ENCODE data around the gene DOC2A. TPM values are rescaled to one million over a fixed set of nuclear protein-coding genes. Genes with fewer than 3 reads are reported as not detected.

Gene DOC2A
- total and polyA plus RNA-seq, 12 donors, result 0.27 to 2.7 (median 0.55) TPM; not detected in 6

GRCh38 chr16:30006659-30007377 is 4.0 kb downstream of the DOC2A start:
- no peak overlapping the region for H3K27ac ChIP-seq
- ATAC-seq, result no peak
- no peak for TF ChIP-seq CTCF (IDR thresholded peaks at IDR 0.05)
- H3K27me3 ChIP-seq, result peaks cover 19 to 41% (median 38%) of the 10 kb centered on the region in 7 donors
- no peaks in the 10 kb centered on the region for H3K9me3 ChIP-seq
- H3K36me3 ChIP-seq, result peaks cover 0 to 30% (median 0%) of the 10 kb centered on the region in 9 donors
- intact Hi-C loops (cut with DNase I), result loop anchor here in 5 of 10 donors (5.0 to 10.0 kb wide), 5 partner anchors 80 to 302 kb away; partner anchors contain the start of genes KCTD13 (in 4 of the 5) and CDIPT (in 2 of the 5)
- no peak for DNase-seq
- WGBS, 2 donors, result 80 to 88% methylated on average over 34 of the region's 34 CpGs
- peaks cover 3 to 26% (median 17%) of the 10 kb centered on the region in 9 donors for H3K4me1 ChIP-seq
- H3K4me3 ChIP-seq, result no peak overlapping the region

GRCh38 chr16:30006095-30006473 is 4.7 kb downstream of the DOC2A start:
- 87 to 91% methylated on average over 18 of the region's 18 CpGs for WGBS, 2 donors
- ATAC-seq, result peak in 2 of 8 donors; percentile 5 to 10

GRCh38 chr16:30005341-30006094 is 5.3 kb downstream of the DOC2A start:
- 59 to 65% methylated on average over 35 of the region's 35 CpGs for WGBS, 2 donors
- DNase-seq (no peak), ATAC-seq (peak in 7 of 8 donors; percentile 42 to 73 (median 66))
- H3K4me1 ChIP-seq, result peaks cover 0 to 13% (median 4%) of the 10 kb centered on the region in 9 donors
- TF ChIP-seq CTCF (IDR thresholded peaks at IDR 0.05), result peak; percentile 77 to 88 (median 84)
- peaks cover 13 to 28% (median 25%) of the 10 kb centered on the region in 7 donors for H3K27me3 ChIP-seq
- H3K4me3 ChIP-seq, result no peak overlapping the region
- intact Hi-C loops (cut with DNase I), result loop anchor here in 5 of 10 donors (5.0 to 10.0 kb wide), 5 partner anchors 78 to 301 kb away; partner anchors contain the start of genes KCTD13 (in 4 of the 5) and CDIPT (in 2 of the 5)
- H3K27ac ChIP-seq, result no peak overlapping the region
- peaks cover 0 to 43% (median 4%) of the 10 kb centered on the region in 9 donors for H3K36me3 ChIP-seq
- no peaks in the 10 kb centered on the region for H3K9me3 ChIP-seq

More at GRCh38 chr16:30006095-30006473, 4.7 kb downstream of the DOC2A start:
- H3K4me3 ChIP-seq, result no peak overlapping the region
- DNase-seq, result no peak
- intact Hi-C loops (cut with DNase I), result loop anchor here in 5 of 10 donors (5.0 to 10.0 kb wide), 5 partner anchors 79 to 301 kb away; partner anchors contain the start of genes KCTD13 (in 4 of the 5) and CDIPT (in 2 of the 5)
- H3K27ac ChIP-seq, result no peak overlapping the region
- H3K27me3 ChIP-seq, result peaks cover 19 to 33% (median 30%) of the 10 kb centered on the region in 7 donors
- no peaks in the 10 kb centered on the region for H3K9me3 ChIP-seq
- peaks cover 3 to 19% (median 10%) of the 10 kb centered on the region in 9 donors for H3K4me1 ChIP-seq
- peaks cover 0 to 37% (median 0%) of the 10 kb centered on the region in 9 donors for H3K36me3 ChIP-seq
- TF ChIP-seq CTCF (IDR thresholded peaks at IDR 0.05), result no peak

- Histone ChIP-seq H3K36me3 (peaks cover 0 to 50% (median 4%) of the 10 kb centered on the region in 9 donors), H3K27ac (no peak overlapping the region), H3K9me3 (no peaks in the 10 kb centered on the region), H3K4me3 (no peak overlapping the region), H3K27me3 (peaks cover 7 to 21% (median 18%) of the 10 kb centered on the region in 7 donors), H3K4me1 (peaks cover 0 to 7% (median 0%) of the 10 kb centered on the region in 9 donors)
- TF ChIP-seq CTCF (IDR thresholded peaks at IDR 0.05), result no peak
- ATAC-seq, result no peak
- DNase-seq, result no peak
- intact Hi-C loops (cut with DNase I), result loop anchor here in 6 of 10 donors (5.0 to 10.0 kb wide), 6 partner anchors 78 to 300 kb away; partner anchors contain the start of genes KCTD13 (in 4 of the 6) and CDIPT (in 3 of the 6)
- WGBS, 2 donors, result 61 to 62% methylated on average over 10 to 11 of the region's 11 CpGs
Measured at GRCh38 chr16:30004811-30005242, 6.0 kb downstream of the DOC2A start.

Measured in heart right ventricle (tissue), 16 donors.